Sigmoid colon (tissue), 4 donors: ENCODE measurements around the gene AGPAT2.

Experiments used
- CTCF ChIP-seq, 4 experiments: fragments of 450-650 bp in 3 of 4; fragments of 200-600 bp in 1 of 4; IDR thresholded peaks; one replicate each; pipeline ENCODE4 v1.5.1; 2016 to 2019; ENCODE audit warnings: antibody characterized with exemption in 4 of 4, mild to moderate bottlenecking in 3 of 4, moderate library complexity in 2 of 4
- EP300 ChIP-seq, 4 donors: sonication (generic); formaldehyde crosslinking; IDR thresholded peaks; one replicate each; pipeline ENCODE4 v1.6.1; 2017; ENCODE audit warnings: antibody characterized with exemption in 4 of 4
- POLR2A ChIP-seq, 2 donors: fragments of 450-650 bp; IDR thresholded peaks; one replicate each; pipeline ENCODE4 v1.6.1; 2016; ENCODE audit warnings: antibody characterized with exemption in 2 of 2, mild to moderate bottlenecking in 2 of 2, moderate library complexity in 2 of 2
- POLR2AphosphoS5 ChIP-seq, 4 donors: sonication (generic); formaldehyde crosslinking; IDR thresholded peaks; one replicate each; pipeline ENCODE4 v1.6.1; 2017; ENCODE audit warnings: antibody characterized with exemption in 4 of 4

DNA sequence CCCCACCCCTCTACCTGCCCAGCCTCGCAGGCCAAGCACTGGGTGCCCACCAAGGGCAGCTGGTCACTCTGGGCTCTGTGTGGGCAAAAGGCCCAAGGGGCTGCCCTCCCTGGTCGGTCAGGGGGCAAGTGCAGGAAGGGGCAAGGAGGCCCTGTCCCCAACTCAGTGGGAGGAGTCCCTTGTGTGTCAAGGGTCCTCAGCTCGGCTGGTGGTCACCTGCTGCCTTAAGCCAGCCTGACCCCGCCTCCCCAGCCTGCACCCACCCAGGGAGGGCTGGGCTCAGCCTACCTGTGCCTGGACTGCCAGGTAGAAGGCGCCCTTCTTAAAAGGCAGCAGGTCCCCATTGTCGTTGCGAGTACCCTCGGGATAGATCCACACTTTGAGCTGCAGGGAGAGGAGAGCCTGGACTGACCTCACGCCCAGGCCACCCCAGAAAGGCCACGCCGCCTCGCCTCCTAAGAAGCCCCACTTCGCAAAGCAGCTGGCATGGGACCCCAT is 10.9 kb downstream of the AGPAT2 start:
- TF ChIP-seq POLR2A (IDR thresholded peaks at IDR 0.05) (no peak), POLR2AphosphoS5 (IDR thresholded peaks at IDR 0.05) (peak in 1 of 4 donors; percentile 36), CTCF (IDR thresholded peaks at IDR 0.05) (no peak), EP300 (IDR thresholded peaks at IDR 0.05) (no peak)
